GM19467 (cell line): ENCODE results near the gene NPLOC4.
"Not testable (repeated sequence)": the region's sequence is repeated elsewhere in the genome, so short reads cannot be mapped to it uniquely, and the experiment has no call there.

ENCODE experiments used
- ATAC-seq: cut with Tn5 transposase; IDR thresholded peaks from one replicate; pipeline ENCODE4 v1.9.1; 2021; ENCODE audit warnings: mild to moderate bottlenecking, moderate library complexity; ENCODE audit not compliant: unreplicated experiment

NPLOC4 gene

GRCh38 chr17:81589612-81590011 lies 47.3 kb downstream of the NPLOC4 start:
- ATAC-seq = no peak

- ATAC-seq = no peak
These were observed 50.8 kb downstream of the NPLOC4 start for GRCh38 chr17:81586096-81586495.

- ATAC-seq = not testable (repeated sequence)
These were observed 52.1 kb downstream of the NPLOC4 start for GRCh38 chr17:81584771-81585170.

GRCh38 chr17:81583589-81584342 lies 53.1 kb downstream of the NPLOC4 start:
- no peak for ATAC-seq

GRCh38 chr17:81582749-81583148 lies 54.2 kb downstream of the NPLOC4 start:
- ATAC-seq = no peak

- no peak for ATAC-seq
These were observed 54.6 kb downstream of the NPLOC4 start for GRCh38 chr17:81582341-81582740.

GRCh38 chr17:81581758-81582157 lies 55.2 kb downstream of the NPLOC4 start:
- no peak for ATAC-seq

GRCh38 chr17:81580481-81580880 lies 56.4 kb downstream of the NPLOC4 start:
- ATAC-seq = no peak

- ATAC-seq = no peak
These were observed 57.0 kb downstream of the NPLOC4 start for GRCh38 chr17:81579821-81580321.

- ATAC-seq = no peak
These were observed 57.6 kb downstream of the NPLOC4 start for GRCh38 chr17:81579298-81579697.

GRCh38 chr17:81578561-81579225 lies 58.2 kb downstream of the NPLOC4 start:
- no peak for ATAC-seq

- no peak for ATAC-seq
These were observed 58.9 kb downstream of the NPLOC4 start for GRCh38 chr17:81578038-81578441.

GRCh38 chr17:81577278-81578000 lies 59.5 kb downstream of the NPLOC4 start:
- ATAC-seq = no peak

GRCh38 chr17:81576621-81577277 lies 60.2 kb downstream of the NPLOC4 start:
- no peak for ATAC-seq

GRCh38 chr17:81575836-81576235 lies 61.1 kb downstream of the NPLOC4 start:
- ATAC-seq = no peak

- ATAC-seq = no peak
These were observed 62.3 kb downstream of the NPLOC4 start for GRCh38 chr17:81574643-81574956.

GRCh38 chr17:81573794-81574642 lies 62.9 kb downstream of the NPLOC4 start:
- no peak for ATAC-seq

- no peak for ATAC-seq
These were observed 64.2 kb downstream of the NPLOC4 start for GRCh38 chr17:81572563-81573168.

- ATAC-seq = no peak
These were observed 65.9 kb downstream of the NPLOC4 start for GRCh38 chr17:81570964-81571363.

- no peak for ATAC-seq
These were observed 66.9 kb downstream of the NPLOC4 start for GRCh38 chr17:81569986-81570514.
